IMR-90 (cell line): ENCODE results near the gene DPH6. TPM values are rescaled to one million over a fixed set of nuclear protein-coding genes. Genes with fewer than 3 reads are reported as not detected.

ENCODE experiments used
- ATAC-seq: fragments of 200-7000 bp; cut with Tn5 transposase; 2 replicates; pipeline ENCODE4 v1.9.1; 2020; ENCODE audit warnings: low read depth, mild to moderate bottlenecking, moderate library complexity
- BruUV-seq: library from RNA; stranded (reverse); fragments of 400-500 nt; replicated peaks from 2 replicates; lab custom pipeline; 2021; lab: Mats Ljungman, UMichigan
- CTCF ChIA-PET: fragments of 300-600 bp; formaldehyde crosslinking; extraction: SDS; loops from one replicate; lab custom pipeline; 2021; ENCODE audit warnings: antibody characterized with exemption; lab: Yijun Ruan, JAX
- POLR2A ChIA-PET: fragments of 300-600 bp; sonication (Branson Sonifier 250); formaldehyde crosslinking; loops from one replicate; lab custom pipeline; 2022; ENCODE audit warnings: antibody characterized with exemption; ENCODE audit not compliant: unreplicated experiment; lab: Charles Lee
- DNase-seq: peaks from one replicate; pipeline ENCODE4 v3.0.0; 2013
- H2AFZ ChIP-seq: replicated peaks from 2 replicates; pipeline ENCODE3; 2013; ENCODE audit warnings: low read length, mild to moderate bottlenecking; ENCODE audit not compliant: poor library complexity
- H2AK5ac ChIP-seq: 2 replicates; pipeline ENCODE4 v1.6.1; 2013; ENCODE audit warnings: low read depth, low read length, inconsistent platforms
- H2AK9ac ChIP-seq: replicated peaks from 2 replicates; pipeline ENCODE3; 2013; ENCODE audit warnings: mild to moderate bottlenecking, low read depth, low read length, moderate library complexity; ENCODE audit not compliant: poor library complexity
- H2BK120ac ChIP-seq: 2 replicates; pipeline ENCODE4 v1.6.1; 2013; ENCODE audit warnings: low read depth, low read length, inconsistent platforms
- H2BK15ac ChIP-seq: 3 replicates; pipeline ENCODE4 v1.6.1; 2013; ENCODE audit warnings: low read depth, low read length, inconsistent platforms
- H2BK20ac ChIP-seq: 2 replicates; pipeline ENCODE4 v1.6.1; 2013; ENCODE audit warnings: low read depth, mild to moderate bottlenecking, inconsistent platforms, low read length, moderate library complexity
- H2BK5ac ChIP-seq: 2 replicates; pipeline ENCODE4 v1.6.1; 2013; ENCODE audit warnings: mild to moderate bottlenecking, low read depth, low read length, inconsistent platforms; ENCODE audit not compliant: poor library complexity, severe bottlenecking
- H3K14ac ChIP-seq: replicated peaks from 2 replicates; pipeline ENCODE4 v1.6.1; 2013; ENCODE audit warnings: low read depth, low read length, inconsistent platforms
- H3K18ac ChIP-seq: 2 replicates; pipeline ENCODE4 v1.6.1; 2013; ENCODE audit warnings: low read depth, low read length, control low read depth
- H3K23ac ChIP-seq: 2 replicates; pipeline ENCODE4 v1.6.1; 2013; ENCODE audit warnings: low read depth, low read length, inconsistent platforms
- H3K27ac ChIP-seq: 2 replicates; pipeline ENCODE4 v1.5.1; 2013; ENCODE audit warnings: mild to moderate bottlenecking, control low read depth, low read length; ENCODE audit not compliant: insufficient read depth
- H3K27me3 ChIP-seq: 2 replicates; pipeline ENCODE4 v1.6.1; 2013; ENCODE audit warnings: low read length; ENCODE audit not compliant: control insufficient read depth, insufficient read depth
- H3K36me3 ChIP-seq: 2 replicates; pipeline ENCODE4 v1.6.1; 2013; ENCODE audit warnings: low read length, mixed read lengths; ENCODE audit not compliant: control insufficient read depth, insufficient read depth
- H3K4ac ChIP-seq: 2 replicates; pipeline ENCODE4 v1.6.1; 2013; ENCODE audit warnings: low read depth, low read length, inconsistent platforms
- H3K4me1 ChIP-seq: 2 replicates; pipeline ENCODE4 v1.6.1; 2013; ENCODE audit warnings: low read length, mixed read lengths; ENCODE audit not compliant: control insufficient read depth, insufficient read depth
- H3K4me2 ChIP-seq: 2 replicates; pipeline ENCODE4 v1.6.1; 2013; ENCODE audit warnings: low read depth, mild to moderate bottlenecking, control low read depth, low read length, moderate library complexity
- H3K4me3 ChIP-seq: 2 replicates; pipeline ENCODE4 v1.5.1; 2013; ENCODE audit warnings: low read depth, mild to moderate bottlenecking, control low read depth, low read length, moderate library complexity; ENCODE audit not compliant: insufficient read depth
- H3K56ac ChIP-seq: 2 replicates; pipeline ENCODE4 v1.6.1; 2013; ENCODE audit warnings: low read length, inconsistent platforms; ENCODE audit not compliant: insufficient read depth; ENCODE audit errors: extremely low read depth
- H3K79me1 ChIP-seq, 2 experiments: 2 replicates each; pipeline ENCODE4 v1.6.1; 2013; ENCODE audit warnings: low read length in 2 of 2, inconsistent platforms in 1 of 2, low read depth in 1 of 2
- H3K9ac ChIP-seq: 2 replicates; pipeline ENCODE4 v1.6.1; 2013; ENCODE audit warnings: low read depth, low read length, control low read depth
- H3K9me1 ChIP-seq: 2 replicates; pipeline ENCODE4 v1.6.1; 2013; ENCODE audit warnings: low read length, inconsistent platforms; ENCODE audit not compliant: insufficient read depth
- H3K9me3 ChIP-seq: 2 replicates; pipeline ENCODE4 v1.6.1; 2013; ENCODE audit warnings: low read length; ENCODE audit not compliant: control insufficient read depth, insufficient read depth
- H4K20me1 ChIP-seq: 2 replicates; pipeline ENCODE4 v1.6.1; 2013; ENCODE audit warnings: low read length, inconsistent platforms; ENCODE audit not compliant: insufficient read depth
- H4K5ac ChIP-seq: 2 replicates; pipeline ENCODE4 v1.6.1; 2013; ENCODE audit warnings: mild to moderate bottlenecking, low read depth, low read length, control low read depth
- H4K8ac ChIP-seq, 2 experiments: 2 replicates each; pipeline ENCODE4 v1.6.1; 2013; ENCODE audit warnings: low read depth in 2 of 2, low read length in 2 of 2, control low read depth in 1 of 2, inconsistent platforms in 1 of 2
- H4K91ac ChIP-seq: 2 replicates; pipeline ENCODE4 v1.6.1; 2013; ENCODE audit warnings: low read depth, low read length, inconsistent platforms; ENCODE audit not compliant: insufficient read depth
- BHLHE40 ChIP-seq: fragments of 150-350 bp; IDR thresholded peaks from 2 replicates; pipeline ENCODE4 v1.6.1; 2016; ENCODE audit warnings: mild to moderate bottlenecking, low read depth, low read length
- CEBPB ChIP-seq: IDR thresholded peaks from 2 replicates; pipeline ENCODE4 v1.6.1; 2012; ENCODE audit warnings: low read depth, low read length, improper control_type of control experiment
- CHD1 ChIP-seq: IDR thresholded peaks from 2 replicates; pipeline ENCODE4 v1.6.1; 2012; ENCODE audit warnings: low read depth, low read length, improper control_type of control experiment
- FOS ChIP-seq: fragments of 150-350 bp; IDR thresholded peaks from 2 replicates; pipeline ENCODE4 v1.6.1; 2016; ENCODE audit warnings: low read depth, low read length
- MAFK ChIP-seq: IDR thresholded peaks from 2 replicates; pipeline ENCODE4 v1.6.1; 2012; ENCODE audit warnings: low read depth, low read length, improper control_type of control experiment
- POLR2A ChIP-seq: IDR thresholded peaks from 2 replicates; pipeline ENCODE4 v1.6.1; 2012; ENCODE audit warnings: mild to moderate bottlenecking, low read depth, low read length
- RAD21 ChIP-seq: IDR thresholded peaks from 2 replicates; pipeline ENCODE4 v1.6.1; 2012; ENCODE audit warnings: low read length, improper control_type of control experiment
- RCOR1 ChIP-seq: IDR thresholded peaks from 2 replicates; pipeline ENCODE4 v1.6.1; 2012; ENCODE audit warnings: mild to moderate bottlenecking, low read length, improper control_type of control experiment; ENCODE audit not compliant: insufficient replicate concordance
- WGBS, 2 experiments: methylation state at CpG; one replicate each; pipeline versions ENCODE4 v1.1.5 to v1.1.7; 2013; ENCODE audit warnings: missing lambda C conversion rate in 2 of 2; ENCODE audit not compliant: insufficient read length in 1 of 2; ENCODE audit errors: extremely low coverage in 2 of 2; 5-methylcytosine and 5-hydroxymethylcytosine counted together
- dilution Hi-C: fragments of 300-500 bp; cut with HindIII; formaldehyde crosslinking; loops from one replicate; pipeline ENCODE4 v1.14.3; 2018; ENCODE audit warnings: low sequenced_read_pairs; ENCODE audit not compliant: unreplicated experiment
- in situ Hi-C: fragments of 300-500 bp; cut with MboI; formaldehyde crosslinking; loops from 3 replicates; pipeline ENCODE4 v1.14.3; 2019; ENCODE audit warnings: low sequenced_read_pairs, inconsistent platforms, mixed read lengths
- intact Hi-C: fragments of 100-400 bp; cut with micrococcal nuclease; formaldehyde crosslinking; loops from 2 replicates; pipeline ENCODE4 v1.10.0; 2022
- polyA plus RNA-seq, 3 experiments: library from polyadenylated mRNA; depleted of rRNA; stranded (reverse); fragments of >200 nt; gene quantifications; 2 replicates each; pipeline ENCODE4 v1.2.3, GENCODE V29; 2012; ENCODE audit warnings: low replicate concordance in 1 of 3
- total RNA-seq: library from RNA; depleted of rRNA; stranded (reverse); fragments of >200 nt; gene quantifications from 2 replicates; pipeline ENCODE4 v1.2.3, GENCODE V29; 2012
- TF ChIP-seq, protein P1 (sequence below): fragments of 150-350 bp; IDR thresholded peaks from 2 replicates; pipeline ENCODE4 v1.6.1; 2017; ENCODE audit warnings: mild to moderate bottlenecking, antibody characterized with exemption, low read length, low read depth
- TF ChIP-seq, protein P2 (sequence below): fragments of 150-350 bp; IDR thresholded peaks from 2 replicates; pipeline ENCODE4 v1.6.1; 2016; ENCODE audit warnings: low read depth, mild to moderate bottlenecking, low read length, moderate library complexity, borderline replicate concordance

Gene DPH6
- total and polyA plus RNA-seq, 2 of the 4 experiments (the other 2 are of a cell fraction) = 6.1 to 8.1 TPM

DNA sequence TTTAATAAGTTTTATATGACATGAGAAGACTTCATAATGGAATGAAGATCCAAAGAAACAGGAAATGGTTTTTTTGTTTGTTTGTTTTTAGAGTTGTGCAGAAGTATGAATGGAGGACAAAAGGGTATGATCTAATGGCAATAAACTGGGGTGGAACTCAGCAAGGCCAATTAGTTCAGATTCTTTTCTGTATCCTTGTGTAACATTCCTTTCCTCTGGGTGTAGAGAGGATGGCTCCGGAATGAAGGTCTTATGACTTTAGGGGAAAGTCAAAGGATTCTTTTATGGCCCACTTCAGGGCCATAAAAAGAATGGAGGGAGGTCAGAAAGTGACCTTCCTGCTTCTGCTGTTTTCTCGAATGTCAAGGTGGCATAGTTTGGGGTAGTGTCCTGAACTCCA lies 152.6 kb downstream of the DPH6 start:
- in situ Hi-C loops = no loop called here
- H3K4me3 ChIP-seq = no peak overlapping the region
- H2BK5ac ChIP-seq = no peak overlapping the region
- no CpG with 5 or more reads among the region's 2 CpGs for WGBS, 2 experiments
- H3K4ac ChIP-seq = no peak overlapping the region
- ATAC-seq (no peak), DNase-seq (no peak)
- H3K9ac ChIP-seq = no peak overlapping the region
- no peaks in the 10 kb centered on the region for H3K9me1 ChIP-seq
- no peak overlapping the region for H2BK15ac ChIP-seq
- H3K27ac ChIP-seq = no peak overlapping the region
- CTCF ChIA-PET = no interaction called here
- intact Hi-C loops = no loop called here
- H2AFZ ChIP-seq = no peak overlapping the region
- no peak overlapping the region for H3K14ac ChIP-seq
- dilution Hi-C loops = no loop called here
- no peak for TF ChIP-seq FOS
- TF ChIP-seq MAFK = no peak
- TF ChIP-seq, protein P1, sequence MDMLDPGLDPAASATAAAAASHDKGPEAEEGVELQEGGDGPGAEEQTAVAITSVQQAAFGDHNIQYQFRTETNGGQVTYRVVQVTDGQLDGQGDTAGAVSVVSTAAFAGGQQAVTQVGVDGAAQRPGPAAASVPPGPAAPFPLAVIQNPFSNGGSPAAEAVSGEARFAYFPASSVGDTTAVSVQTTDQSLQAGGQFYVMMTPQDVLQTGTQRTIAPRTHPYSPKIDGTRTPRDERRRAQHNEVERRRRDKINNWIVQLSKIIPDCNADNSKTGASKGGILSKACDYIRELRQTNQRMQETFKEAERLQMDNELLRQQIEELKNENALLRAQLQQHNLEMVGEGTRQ = no peak
- no peak for TF ChIP-seq POLR2A
- no peak for TF ChIP-seq RAD21
- TF ChIP-seq CEBPB = no peak
- TF ChIP-seq RCOR1 = no peak
- no peak for TF ChIP-seq BHLHE40
- TF ChIP-seq CHD1 = no peak
- TF ChIP-seq, protein P2, sequence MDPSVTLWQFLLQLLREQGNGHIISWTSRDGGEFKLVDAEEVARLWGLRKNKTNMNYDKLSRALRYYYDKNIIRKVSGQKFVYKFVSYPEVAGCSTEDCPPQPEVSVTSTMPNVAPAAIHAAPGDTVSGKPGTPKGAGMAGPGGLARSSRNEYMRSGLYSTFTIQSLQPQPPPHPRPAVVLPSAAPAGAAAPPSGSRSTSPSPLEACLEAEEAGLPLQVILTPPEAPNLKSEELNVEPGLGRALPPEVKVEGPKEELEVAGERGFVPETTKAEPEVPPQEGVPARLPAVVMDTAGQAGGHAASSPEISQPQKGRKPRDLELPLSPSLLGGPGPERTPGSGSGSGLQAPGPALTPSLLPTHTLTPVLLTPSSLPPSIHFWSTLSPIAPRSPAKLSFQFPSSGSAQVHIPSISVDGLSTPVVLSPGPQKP = no peak
- no peaks in the 10 kb centered on the region for H4K20me1 ChIP-seq
- no peaks in the 10 kb centered on the region for H3K79me1 ChIP-seq
- no peak overlapping the region for H4K5ac ChIP-seq
- H3K4me1 ChIP-seq = peaks cover 2% of the 10 kb centered on the region; the same call in 1 of the 2 replicates
- no peak overlapping the region for H2AK5ac ChIP-seq
- no peak overlapping the region for H2BK20ac ChIP-seq
- no TSS peak for BruUV-seq
- no peak overlapping the region for H2BK120ac ChIP-seq
- H3K23ac ChIP-seq = no peak overlapping the region
- no peak overlapping the region for H2AK9ac ChIP-seq
- H3K4me2 ChIP-seq = no peak overlapping the region
- H4K8ac ChIP-seq = no peak overlapping the region
- H3K56ac ChIP-seq = no peak overlapping the region
- POLR2A ChIA-PET = no interaction called here
- H3K36me3 ChIP-seq = no peaks in the 10 kb centered on the region
- no peaks in the 10 kb centered on the region for H3K27me3 ChIP-seq
- no peak overlapping the region for H3K18ac ChIP-seq
- no peak overlapping the region for H4K91ac ChIP-seq
- no peaks in the 10 kb centered on the region for H3K9me3 ChIP-seq
